Gastrocnemius medialis (tissue), 4 donors: ENCODE results near the gene CERCAM. TPM values are rescaled to one million over a fixed set of nuclear protein-coding genes. Genes with fewer than 3 reads are reported as not detected.

Experiments
- ATAC-seq, 2 donors: fragments of 150-250 bp; one replicate each; pipeline ENCODE4 v1.9.1; 2016
- DNase-seq, 2 donors: peaks; one replicate each; pipeline ENCODE4 v3.0.0-alpha.2; 2019
- H3K27ac ChIP-seq, 4 donors: fragments of 200-600 bp; sonication (generic); 1 replicate in 1 of 4; 2 replicates in 3 of 4; pipeline ENCODE4 v1.5.1; 2016 to 2018; ENCODE audit warnings: mild to moderate bottlenecking in 2 of 4, moderate library complexity in 1 of 4
- H3K27me3 ChIP-seq, 3 donors: fragments of 200-600 bp; sonication (generic) in 2 of 3; 1 replicate in 1 of 3; 2 replicates in 2 of 3; pipeline versions ENCODE4 v1.5.1 to v1.6.0; 2016 to 2019; ENCODE audit warnings: mild to moderate bottlenecking in 1 of 3, moderate library complexity in 1 of 3
- H3K36me3 ChIP-seq, 2 donors: fragments of 200-600 bp; sonication (generic) in 1 of 2; one replicate each; pipeline ENCODE4 v1.5.1; 2017 to 2018
- H3K4me1 ChIP-seq, 2 donors: fragments of 200-600 bp; sonication (generic) in 1 of 2; one replicate each; pipeline ENCODE4 v1.5.1; 2016 to 2017; ENCODE audit warnings: mild to moderate bottlenecking in 2 of 2
- H3K4me3 ChIP-seq, 4 donors: fragments of 200-600 bp; sonication (generic) in 3 of 4; 1 replicate in 1 of 4; 2 replicates in 3 of 4; pipeline ENCODE4 v1.5.1; 2016 to 2019; ENCODE audit warnings: mild to moderate bottlenecking in 2 of 4
- H3K9me3 ChIP-seq, 3 donors: fragments of 200-600 bp; sonication (generic) in 2 of 3; 1 replicate in 1 of 3; 2 replicates in 2 of 3; pipeline ENCODE4 v1.5.1; 2016 to 2019
- CTCF ChIP-seq, 5 experiments: fragments of 450-650 bp in 3 of 5; fragments of 200-600 bp in 2 of 5; sonication (generic) in 2 of 5; IDR thresholded peaks in 4 of 5; conservative IDR thresholded peaks in 1 of 5; 1 replicate in 4 of 5; 2 replicates in 1 of 5; pipeline ENCODE4 v1.5.1; 2016 to 2019; ENCODE audit warnings: antibody characterized with exemption in 5 of 5, mild to moderate bottlenecking in 3 of 5, moderate library complexity in 3 of 5
- POLR2A ChIP-seq, 2 donors: fragments of 450-650 bp; IDR thresholded peaks; one replicate each; pipeline ENCODE4 v1.6.1; 2017; ENCODE audit warnings: antibody characterized with exemption in 2 of 2, mild to moderate bottlenecking in 2 of 2, moderate library complexity in 2 of 2
- in situ Hi-C, 4 donors: fragments of 200-750 bp; cut with MboI; loops; one replicate each; pipeline versions ENCODE4 v1.15.0 to v1.8.0; 2017; ENCODE audit warnings: low sequenced_read_pairs in 4 of 4
- intact Hi-C: fragments of 100-400 bp; cut with DNase I; formaldehyde crosslinking; loops from one replicate; pipeline ENCODE4 v1.15.1; 2023; ENCODE audit warnings: low total_unique reads
- total RNA-seq, 4 donors: library from RNA; depleted of rRNA; stranded (reverse); fragments of >200 nt; gene quantifications; one replicate each; pipeline versions ENCODE4 v1.1.0 to v1.2.3, GENCODE V29; 2016

Gene CERCAM
- total RNA-seq, 4 donors from 2014 or later = 1.1 to 6.1 (median 2.3) TPM

- peak; percentile 24 to 43 for DNase-seq
- peaks cover 0 to 13% of the 10 kb centered on the region in 2 donors for H3K36me3 ChIP-seq
- peaks cover 0 to 10% of the 10 kb centered on the region in 2 donors for H3K4me1 ChIP-seq
- no peaks in the 10 kb centered on the region for H3K9me3 ChIP-seq
- H3K27ac ChIP-seq = peak overlapping the region; percentile 58 to 80 (median 73)
- in situ Hi-C loops = no loop called here
- H3K4me3 ChIP-seq = peak overlapping the region; percentile 69 to 97 (median 76)
- intact Hi-C loops = loop anchor here (1.0 to 5.0 kb wide), 4 partner anchors 18 to 134 kb away; partner anchors contain the start of genes COQ4, GLE1, TRUB2 and URM1
- peak; percentile 48 to 57 for ATAC-seq
- TF ChIP-seq CTCF (IDR thresholded peaks at IDR 0.05 in 4 of 5, conservative IDR thresholded peaks at IDR 0.05 in 1 of 5) (no peak), POLR2A (IDR thresholded peaks at IDR 0.05) (no peak)
- H3K27me3 ChIP-seq = peaks cover 6 to 15% (median 13%) of the 10 kb centered on the region in 3 donors
Measured at GRCh38 chr9:128456613-128457061, 36.0 kb downstream of the CERCAM start.

- Histone ChIP-seq H3K4me3 (peak overlapping the region; percentile 69 to 97 (median 76)), H3K27ac (no peak overlapping the region), H3K9me3 (no peaks in the 10 kb centered on the region), H3K4me1 (peaks cover 0 to 10% of the 10 kb centered on the region in 2 donors), H3K36me3 (peaks cover 0 to 13% of the 10 kb centered on the region in 2 donors), H3K27me3 (peaks cover 6 to 15% (median 13%) of the 10 kb centered on the region in 3 donors)
- ATAC-seq = no peak
- in situ Hi-C loops (no loop called here), intact Hi-C loops (loop anchor here (2.0 to 5.0 kb wide), 2 partner anchors 85 to 134 kb away; partner anchors contain the start of genes COQ4, TRUB2 and URM1)
- DNase-seq = no peak
- TF ChIP-seq CTCF (IDR thresholded peaks at IDR 0.05 in 4 of 5, conservative IDR thresholded peaks at IDR 0.05 in 1 of 5) = no peak
- TF ChIP-seq POLR2A (IDR thresholded peaks at IDR 0.05) = no peak
Measured at GRCh38 chr9:128457207-128457606, 36.5 kb downstream of the CERCAM start.

- in situ Hi-C loops = no loop called here
- intact Hi-C loops = loop anchor here (5.0 kb wide), 1 partner anchor 87 kb away; the partner anchor contains the start of gene URM1
- no peak for DNase-seq
- Histone ChIP-seq H3K4me1 (peaks cover 0 to 10% of the 10 kb centered on the region in 2 donors), H3K27me3 (peaks cover 6 to 15% (median 13%) of the 10 kb centered on the region in 3 donors), H3K9me3 (no peaks in the 10 kb centered on the region), H3K36me3 (peaks cover 0 to 19% of the 10 kb centered on the region in 2 donors), H3K27ac (no peak overlapping the region), H3K4me3 (no peak overlapping the region)
- no peak for ATAC-seq
- TF ChIP-seq CTCF (IDR thresholded peaks at IDR 0.05 in 4 of 5, conservative IDR thresholded peaks at IDR 0.05 in 1 of 5) (no peak), POLR2A (IDR thresholded peaks at IDR 0.05) (no peak)
Measured at GRCh38 chr9:128459011-128459410, 38.4 kb downstream of the CERCAM start.

GRCh38 chr9:128469070-128469469 is 48.4 kb downstream of the CERCAM start:
- Histone ChIP-seq H3K36me3 (peaks cover 0 to 6% of the 10 kb centered on the region in 2 donors), H3K4me3 (no peak overlapping the region), H3K27ac (no peak overlapping the region), H3K9me3 (no peaks in the 10 kb centered on the region), H3K27me3 (no peaks in the 10 kb centered on the region), H3K4me1 (no peaks in the 10 kb centered on the region)
- no peak for DNase-seq
- intact Hi-C loops (no loop called here), in situ Hi-C loops (no loop called here)
- no peak for ATAC-seq
- no peak for TF ChIP-seq POLR2A (IDR thresholded peaks at IDR 0.05)

- no peak overlapping the region for H3K27ac ChIP-seq
- intact Hi-C loops (no loop called here), in situ Hi-C loops (no loop called here)
- H3K9me3 ChIP-seq = no peaks in the 10 kb centered on the region
- H3K36me3 ChIP-seq = peaks cover 0 to 17% of the 10 kb centered on the region in 2 donors
- no peaks in the 10 kb centered on the region for H3K27me3 ChIP-seq
- no peak overlapping the region for H3K4me3 ChIP-seq
- ATAC-seq = no peak
- no peaks in the 10 kb centered on the region for H3K4me1 ChIP-seq
- TF ChIP-seq POLR2A (IDR thresholded peaks at IDR 0.05) (no peak), CTCF (IDR thresholded peaks at IDR 0.05 in 4 of 5, conservative IDR thresholded peaks at IDR 0.05 in 1 of 5) (no peak)
- peak in 1 of 2 donors; percentile 19 for DNase-seq
Measured at GRCh38 chr9:128470560-128470959, 49.9 kb downstream of the CERCAM start.
